Measurements from ENCODE around the gene USP6.
A peak's percentile ranks its signal among the peaks of the same experiment; 100 is the strongest.
"Not testable (repeated sequence)": the region's sequence is repeated elsewhere in the genome, so short reads cannot be mapped to it uniquely, and the experiment has no call there.

The USP6 gene

DNA sequence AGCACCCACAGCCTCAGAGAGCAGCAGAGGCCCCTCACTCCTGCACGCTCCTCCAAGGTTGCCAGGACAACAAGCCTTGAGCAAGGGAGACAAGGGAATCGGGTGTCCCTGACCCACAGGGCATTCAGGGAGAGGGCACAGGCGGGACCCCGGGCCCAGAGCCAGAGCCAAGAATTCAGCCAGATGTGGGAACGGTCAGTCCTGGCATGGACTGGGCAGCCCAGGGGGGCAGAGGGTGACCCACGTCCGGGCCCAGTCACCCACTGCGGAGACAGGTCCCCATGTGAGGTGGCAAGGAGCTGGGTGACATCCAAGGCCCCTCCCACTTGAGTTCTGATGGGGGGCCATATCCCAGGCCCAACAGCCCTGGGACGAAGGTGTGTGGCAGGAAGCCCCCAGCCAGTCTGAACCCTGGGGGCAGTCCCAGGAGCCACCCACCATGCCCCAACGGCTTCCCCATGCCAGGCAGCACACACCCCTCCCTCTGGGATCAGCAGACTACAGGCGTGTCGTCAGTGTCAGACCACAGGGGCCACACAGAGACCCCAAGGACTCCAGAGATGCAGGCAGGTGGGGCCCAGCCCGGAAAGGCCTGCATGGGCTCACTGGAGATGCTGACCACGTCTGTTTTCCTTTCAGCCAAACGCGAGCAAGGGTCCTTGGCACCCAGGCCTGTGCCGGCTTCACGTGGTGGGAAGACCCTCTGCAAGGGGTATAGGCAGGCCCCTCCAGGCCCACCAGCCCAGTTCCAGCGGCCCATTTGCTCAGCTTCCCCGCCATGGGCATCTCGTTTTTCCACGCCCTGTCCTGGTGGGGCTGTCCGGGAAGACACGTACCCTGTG, 23.0 kb downstream of the USP6 start:
- H3K4me3 ChIP-seq (ENCODE audit: low read depth, low read length), result no peak overlapping the region
- no peak for TF ChIP-seq CTCF (conservative IDR thresholded peaks at IDR 0.05; ENCODE audit: low read depth, low read length)
- DNase-seq (ENCODE audit: low read depth), result no peak

GRCh38 chr17:5139458-5139732, 23.6 kb downstream of the USP6 start:
- no peak for TF ChIP-seq CTCF (conservative IDR thresholded peaks at IDR 0.05; ENCODE audit: low read depth, low read length)
- H3K4me3 ChIP-seq (ENCODE audit: low read depth, low read length), result no peak overlapping the region
- DNase-seq (ENCODE audit: low read depth), result no peak

- H3K4me3 ChIP-seq (ENCODE audit: low read depth, low read length); DNase-seq (ENCODE audit: low read depth): not testable (repeated sequence)
Measured at GRCh38 chr17:5142877-5143276, 27.0 kb downstream of the USP6 start.

DNA sequence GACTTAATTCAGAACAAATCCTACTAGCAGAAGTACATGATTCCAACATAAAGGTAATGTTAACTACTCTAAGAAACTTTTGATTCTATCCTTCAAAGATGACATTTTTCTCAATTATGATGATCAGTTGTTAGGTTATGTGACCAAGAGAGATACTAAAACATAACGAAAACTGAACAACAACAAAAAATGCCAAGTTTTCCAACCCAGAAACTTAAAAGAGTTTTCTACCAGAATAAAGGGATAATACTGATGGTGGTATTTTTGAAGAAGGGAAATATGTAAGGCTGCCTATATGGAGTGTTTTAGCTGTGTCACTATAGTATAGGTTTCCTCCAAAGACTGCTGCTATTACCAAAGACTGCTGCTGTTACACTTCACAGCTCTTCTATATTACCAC, 30.3 kb downstream of the USP6 start:
- not testable (repeated sequence) for DNase-seq (ENCODE audit: low read depth); H3K4me3 ChIP-seq (ENCODE audit: low read depth, low read length)

DNA sequence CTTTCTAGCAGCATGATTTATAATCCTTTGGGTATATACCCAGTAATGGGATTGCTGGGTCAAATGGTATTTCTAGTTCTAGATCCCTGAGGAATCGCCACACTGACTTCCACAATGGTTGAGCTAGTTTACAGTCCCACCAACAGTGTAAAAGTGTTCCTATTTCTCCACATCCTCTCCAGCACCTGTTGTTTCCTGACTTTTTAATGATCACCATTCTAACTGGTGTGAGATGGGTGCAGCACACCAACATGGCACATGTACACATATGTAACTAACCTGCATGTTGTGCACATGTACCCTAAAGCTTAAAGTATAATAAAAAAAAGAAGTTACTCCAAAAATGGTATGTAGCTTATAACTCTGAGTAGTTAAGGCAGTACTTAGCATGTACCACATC, 44.9 kb downstream of the USP6 start:
- not testable (repeated sequence) for DNase-seq (ENCODE audit: low read depth); H3K4me3 ChIP-seq (ENCODE audit: low read depth, low read length)

- not testable (repeated sequence) for DNase-seq (ENCODE audit: low read depth); H3K4me3 ChIP-seq (ENCODE audit: low read depth, low read length)
Measured at GRCh38 chr17:5161793-5162192, 46.0 kb downstream of the USP6 start.

- no peak overlapping the region for H3K4me3 ChIP-seq (ENCODE audit: low read depth, low read length)
- no peak for TF ChIP-seq CTCF (conservative IDR thresholded peaks at IDR 0.05; ENCODE audit: low read depth, low read length)
- no peak for DNase-seq (ENCODE audit: low read depth)
Measured at GRCh38 chr17:5164436-5164835, 48.6 kb downstream of the USP6 start.

- not testable (repeated sequence) for H3K4me3 ChIP-seq (ENCODE audit: low read depth, low read length)
- peak; percentile 29 for DNase-seq (ENCODE audit: low read depth)
Measured at GRCh38 chr17:5165791-5166564, 50.1 kb downstream of the USP6 start.

DNA sequence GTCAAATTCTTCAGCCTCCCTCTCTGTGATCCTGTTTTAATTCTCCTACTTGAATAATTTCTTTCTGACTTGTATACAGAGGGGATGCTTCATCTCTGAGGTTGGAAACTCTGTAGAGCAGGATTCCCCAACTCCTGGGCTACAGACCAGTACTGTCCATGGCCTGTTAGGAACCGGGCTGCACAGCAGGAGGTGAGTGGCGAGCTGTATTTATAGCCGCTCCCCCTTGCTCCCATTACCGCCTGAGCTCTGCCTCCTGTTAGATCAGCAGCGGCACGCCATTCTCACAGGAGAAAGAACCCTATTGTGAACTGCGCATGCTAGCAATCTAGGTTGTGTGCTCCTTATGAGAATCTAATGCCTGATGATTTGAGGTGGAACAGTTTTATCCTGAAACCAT, 59.2 kb downstream of the USP6 start:
- not testable (repeated sequence) for DNase-seq (ENCODE audit: low read depth); H3K4me3 ChIP-seq (ENCODE audit: low read depth, low read length)

GRCh38 chr17:5179003-5179402, 63.2 kb downstream of the USP6 start:
- no peak for TF ChIP-seq CTCF (conservative IDR thresholded peaks at IDR 0.05; ENCODE audit: low read depth, low read length)
- no peak overlapping the region for H3K4me3 ChIP-seq (ENCODE audit: low read depth, low read length)
- DNase-seq (ENCODE audit: low read depth), result no peak

All from choroid plexus epithelial cell (primary cell).